Neural progenitor cell (in vitro differentiated cells): ENCODE measurements around the gene ITGA1. TPM values are rescaled to one million over a fixed set of nuclear protein-coding genes. Genes with fewer than 3 reads are reported as not detected.

ENCODE experiments used
- DNase-seq: peaks from one replicate; pipeline ENCODE4 v3.0.0-alpha.2; 2016; ENCODE audit warnings: low spot score
- H2AFZ ChIP-seq: fragments of 200-600 bp; sonication (generic); replicated peaks from 2 replicates; pipeline ENCODE4 v1.6.1; 2016; ENCODE audit warnings: antibody characterized with exemption
- H3F3A ChIP-seq: fragments of 200-600 bp; sonication (generic); 2 replicates; pipeline ENCODE4 v1.6.1; 2016; ENCODE audit warnings: antibody characterized with exemption, low read depth
- H3K27ac ChIP-seq: fragments of 200-600 bp; sonication (generic); 2 replicates; pipeline ENCODE4 v1.5.1; 2016; ENCODE audit warnings: mild to moderate bottlenecking
- H3K27me3 ChIP-seq: fragments of 200-600 bp; sonication (generic); 2 replicates; pipeline ENCODE4 v1.6.1; 2016; ENCODE audit warnings: mild to moderate bottlenecking, moderate library complexity
- H3K36me3 ChIP-seq: fragments of 200-600 bp; sonication (generic); 2 replicates; pipeline ENCODE4 v1.5.1; 2016
- H3K4me1 ChIP-seq: fragments of 200-600 bp; sonication (generic); 2 replicates; pipeline ENCODE4 v1.6.1; 2016; ENCODE audit warnings: mixed run types
- H3K4me2 ChIP-seq: fragments of 200-600 bp; sonication (generic); 2 replicates; pipeline ENCODE4 v1.6.1; 2016
- H3K4me3 ChIP-seq: fragments of 200-600 bp; sonication (generic); 2 replicates; pipeline ENCODE4 v1.5.1; 2016
- H3K79me2 ChIP-seq: fragments of 200-600 bp; sonication (generic); 2 replicates; pipeline ENCODE4 v1.6.1; 2016; ENCODE audit warnings: low read depth
- H3K9ac ChIP-seq: fragments of 200-600 bp; sonication (generic); 2 replicates; pipeline ENCODE4 v1.6.1; 2016
- H3K9me3 ChIP-seq: fragments of 200-600 bp; sonication (generic); 2 replicates; pipeline ENCODE4 v1.5.1; 2016; ENCODE audit warnings: low read depth
- H4K20me1 ChIP-seq: fragments of 200-600 bp; sonication (generic); 2 replicates; pipeline ENCODE4 v1.6.1; 2016; ENCODE audit warnings: low read depth
- H3K27ac Mint-ChIP-seq: 3 replicates; pipeline ENCODE4 v1.8.0; 2021; ENCODE audit warnings: mixed read lengths
- H3K27me3 Mint-ChIP-seq: 2 replicates; pipeline ENCODE4 v1.8.0; 2022; ENCODE audit warnings: low read depth, mild to moderate bottlenecking, inconsistent platforms, moderate library complexity, mixed read lengths; ENCODE audit not compliant: insufficient read depth
- H3K36me3 Mint-ChIP-seq: 3 replicates; pipeline ENCODE4 v1.8.0; 2021; ENCODE audit warnings: mixed read lengths
- H3K4me1 Mint-ChIP-seq: 3 replicates; pipeline ENCODE4 v1.8.0; 2021; ENCODE audit warnings: mixed read lengths
- H3K4me3 Mint-ChIP-seq: 3 replicates; pipeline ENCODE4 v1.8.0; 2021; ENCODE audit warnings: mild to moderate bottlenecking, moderate library complexity, mixed read lengths
- H3K9me3 Mint-ChIP-seq: 3 replicates; pipeline ENCODE4 v1.8.0; 2020; ENCODE audit warnings: mixed read lengths
- EZH2 ChIP-seq: fragments of 200-600 bp; sonication (generic); IDR thresholded peaks from 2 replicates; pipeline ENCODE4 v1.6.1; 2017; ENCODE audit warnings: antibody characterized with exemption, mild to moderate bottlenecking, moderate library complexity
- EZH2phosphoT487 ChIP-seq: fragments of 200-600 bp; sonication (generic); IDR thresholded peaks from 2 replicates; pipeline ENCODE4 v1.6.1; 2017; ENCODE audit warnings: antibody characterized with exemption
- total RNA-seq: library from RNA; depleted of rRNA; stranded (reverse); fragments of >200 nt; gene quantifications from 2 replicates; pipeline ENCODE4 v1.2.3, GENCODE V29; 2015; ENCODE audit warnings: low replicate concordance
- TF ChIP-seq, protein P1 (sequence below): fragments of 200-600 bp; sonication (generic); IDR thresholded peaks from 2 replicates; pipeline ENCODE4 v1.5.1; 2017; ENCODE audit warnings: antibody characterized with exemption, mild to moderate bottlenecking

Gene ITGA1
- total RNA-seq, 1 donor from 2014 or later: 2.2 TPM

DNA sequence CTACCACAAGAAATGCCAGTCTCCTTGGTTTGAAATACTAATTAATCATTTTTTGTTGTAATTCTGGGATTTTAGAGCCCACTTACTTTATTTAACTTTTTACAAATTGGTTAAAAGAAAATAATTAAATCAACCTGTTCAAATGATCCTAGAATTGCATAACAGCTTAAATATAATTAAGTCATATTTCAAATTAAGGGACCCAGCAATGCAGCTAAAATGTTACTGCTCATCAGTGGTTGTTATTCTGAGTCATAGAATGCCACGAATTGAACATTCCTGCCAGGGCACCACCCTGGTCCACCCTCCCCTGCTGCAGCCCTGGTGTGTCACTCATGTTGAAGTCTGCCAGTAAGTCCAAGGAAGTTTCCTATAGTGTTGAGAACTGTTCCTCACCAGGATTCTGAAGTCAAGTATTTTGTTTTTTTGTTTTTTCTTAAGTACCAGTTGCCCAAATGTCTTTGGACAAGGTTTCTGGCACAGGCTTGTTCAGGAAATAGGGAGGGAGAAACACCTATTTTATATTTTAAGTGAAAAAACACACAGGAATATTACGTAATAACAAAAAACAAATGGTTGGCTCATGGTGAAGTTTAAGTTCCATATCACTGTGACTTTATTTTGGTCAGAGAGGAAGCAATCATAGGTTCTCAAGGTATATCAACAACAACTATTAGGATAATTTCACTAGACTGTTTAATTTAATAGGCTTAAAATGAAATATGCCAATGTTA is 4.3 kb upstream of the ITGA1 start:
- Mint-ChIP-seq H3K36me3 (no peaks in the 10 kb centered on the region), H3K27ac (no peak overlapping the region), H3K4me3 (no peak overlapping the region), H3K4me1 (no peaks in the 10 kb centered on the region), H3K9me3 (peaks cover 4% of the 10 kb centered on the region), H3K27me3 (peaks cover 6% of the 10 kb centered on the region)
- H3K27me3 ChIP-seq: peaks cover 10% of the 10 kb centered on the region
- H2AFZ ChIP-seq: no peak overlapping the region
- no peaks in the 10 kb centered on the region for H3K9me3 ChIP-seq
- no peak overlapping the region for H3K4me2 ChIP-seq
- no peak overlapping the region for H3K4me3 ChIP-seq
- H3K27ac ChIP-seq: no peak overlapping the region
- H4K20me1 ChIP-seq: no peaks in the 10 kb centered on the region
- no peaks in the 10 kb centered on the region for H3K4me1 ChIP-seq
- peaks cover 15% of the 10 kb centered on the region for H3F3A ChIP-seq
- TF ChIP-seq, protein P1, sequence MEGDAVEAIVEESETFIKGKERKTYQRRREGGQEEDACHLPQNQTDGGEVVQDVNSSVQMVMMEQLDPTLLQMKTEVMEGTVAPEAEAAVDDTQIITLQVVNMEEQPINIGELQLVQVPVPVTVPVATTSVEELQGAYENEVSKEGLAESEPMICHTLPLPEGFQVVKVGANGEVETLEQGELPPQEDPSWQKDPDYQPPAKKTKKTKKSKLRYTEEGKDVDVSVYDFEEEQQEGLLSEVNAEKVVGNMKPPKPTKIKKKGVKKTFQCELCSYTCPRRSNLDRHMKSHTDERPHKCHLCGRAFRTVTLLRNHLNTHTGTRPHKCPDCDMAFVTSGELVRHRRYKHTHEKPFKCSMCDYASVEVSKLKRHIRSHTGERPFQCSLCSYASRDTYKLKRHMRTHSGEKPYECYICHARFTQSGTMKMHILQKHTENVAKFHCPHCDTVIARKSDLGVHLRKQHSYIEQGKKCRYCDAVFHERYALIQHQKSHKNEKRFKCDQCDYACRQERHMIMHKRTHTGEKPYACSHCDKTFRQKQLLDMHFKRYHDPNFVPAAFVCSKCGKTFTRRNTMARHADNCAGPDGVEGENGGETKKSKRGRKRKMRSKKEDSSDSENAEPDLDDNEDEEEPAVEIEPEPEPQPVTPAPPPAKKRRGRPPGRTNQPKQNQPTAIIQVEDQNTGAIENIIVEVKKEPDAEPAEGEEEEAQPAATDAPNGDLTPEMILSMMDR: no peak
- no peak for TF ChIP-seq EZH2
- no peak for TF ChIP-seq EZH2phosphoT487
- no peak for DNase-seq
- H3K9ac ChIP-seq: no peak overlapping the region
- no peaks in the 10 kb centered on the region for H3K36me3 ChIP-seq
- no peaks in the 10 kb centered on the region for H3K79me2 ChIP-seq

DNA sequence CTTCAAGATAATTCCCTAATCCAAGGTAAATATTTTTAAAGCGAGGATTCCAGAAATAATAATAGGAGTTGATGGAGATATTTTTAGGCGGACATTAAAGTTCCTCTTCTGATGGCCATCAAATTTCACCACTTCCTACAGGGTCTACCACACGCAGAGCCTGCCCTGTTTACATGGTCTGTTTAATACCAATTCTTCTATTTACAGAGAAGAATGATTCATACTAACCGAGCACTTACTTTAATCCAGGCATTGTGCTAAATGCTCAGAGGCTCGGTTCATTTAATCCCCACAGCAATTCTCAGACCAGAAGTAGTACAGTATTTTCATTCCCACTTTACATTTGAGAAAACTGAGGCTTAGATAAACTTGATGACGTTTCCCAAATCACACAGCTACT is 3.0 kb upstream of the ITGA1 start:
- Mint-ChIP-seq H3K9me3 (peaks cover 4% of the 10 kb centered on the region), H3K4me3 (no peak overlapping the region), H3K4me1 (no peaks in the 10 kb centered on the region), H3K27me3 (peaks cover 6% of the 10 kb centered on the region), H3K36me3 (no peaks in the 10 kb centered on the region), H3K27ac (no peak overlapping the region)
- Histone ChIP-seq H4K20me1 (no peaks in the 10 kb centered on the region), H3K79me2 (no peaks in the 10 kb centered on the region), H3K4me1 (no peaks in the 10 kb centered on the region), H3K27ac (no peak overlapping the region), H2AFZ (no peak overlapping the region), H3K9me3 (no peaks in the 10 kb centered on the region), H3F3A (peaks cover 19% of the 10 kb centered on the region), H3K9ac (no peak overlapping the region), H3K27me3 (peaks cover 19% of the 10 kb centered on the region), H3K4me3 (no peak overlapping the region), H3K36me3 (no peaks in the 10 kb centered on the region), H3K4me2 (no peak overlapping the region)
- TF ChIP-seq EZH2: no peak
- no peak for TF ChIP-seq EZH2phosphoT487
- TF ChIP-seq, protein P1: no peak
- no peak for DNase-seq

DNA sequence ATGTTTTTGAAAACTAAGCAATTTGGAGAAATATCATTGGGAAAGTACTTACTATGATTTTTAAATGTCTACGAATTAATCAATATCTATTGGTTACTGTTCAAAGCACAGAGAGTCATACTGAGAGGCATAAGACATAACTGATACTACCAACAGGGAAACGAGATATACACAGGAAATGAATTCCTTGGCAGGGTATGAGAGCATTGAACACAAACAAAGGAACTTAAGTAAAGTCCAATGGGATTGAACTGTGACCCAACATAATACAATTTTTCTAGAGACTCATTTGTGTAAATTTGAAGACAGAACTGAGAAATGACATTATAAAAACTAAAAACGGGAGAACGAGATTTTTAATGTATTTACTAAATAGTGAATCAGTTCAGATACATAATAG is 1.3 kb upstream of the ITGA1 start:
- H3K4me3 Mint-ChIP-seq: no peak overlapping the region

More for the DNA sequence above, 1.3 kb upstream of the ITGA1 start:
- Histone ChIP-seq H4K20me1 (no peaks in the 10 kb centered on the region), H3K4me2 (no peak overlapping the region), H3K9ac (no peak overlapping the region), H3K36me3 (no peaks in the 10 kb centered on the region), H3F3A (peaks cover 19% of the 10 kb centered on the region), H3K27ac (no peak overlapping the region), H3K79me2 (no peaks in the 10 kb centered on the region), H3K27me3 (peaks cover 19% of the 10 kb centered on the region), H3K4me3 (no peak overlapping the region), H3K9me3 (no peaks in the 10 kb centered on the region), H3K4me1 (no peaks in the 10 kb centered on the region), H2AFZ (no peak overlapping the region)
- DNase-seq: no peak
- Mint-ChIP-seq H3K36me3 (no peaks in the 10 kb centered on the region), H3K27ac (no peak overlapping the region), H3K4me1 (no peaks in the 10 kb centered on the region), H3K9me3 (peaks cover 4% of the 10 kb centered on the region), H3K27me3 (peaks cover 4% of the 10 kb centered on the region)
- TF ChIP-seq EZH2phosphoT487 (no peak), EZH2 (no peak)
- TF ChIP-seq, protein P1: no peak
